ENCODE measurements around the gene GGA1.
"Not testable (repeated sequence)": the region's sequence is repeated elsewhere in the genome, so short reads cannot be mapped to it uniquely, and the experiment has no call there.

Gene GGA1

DNA sequence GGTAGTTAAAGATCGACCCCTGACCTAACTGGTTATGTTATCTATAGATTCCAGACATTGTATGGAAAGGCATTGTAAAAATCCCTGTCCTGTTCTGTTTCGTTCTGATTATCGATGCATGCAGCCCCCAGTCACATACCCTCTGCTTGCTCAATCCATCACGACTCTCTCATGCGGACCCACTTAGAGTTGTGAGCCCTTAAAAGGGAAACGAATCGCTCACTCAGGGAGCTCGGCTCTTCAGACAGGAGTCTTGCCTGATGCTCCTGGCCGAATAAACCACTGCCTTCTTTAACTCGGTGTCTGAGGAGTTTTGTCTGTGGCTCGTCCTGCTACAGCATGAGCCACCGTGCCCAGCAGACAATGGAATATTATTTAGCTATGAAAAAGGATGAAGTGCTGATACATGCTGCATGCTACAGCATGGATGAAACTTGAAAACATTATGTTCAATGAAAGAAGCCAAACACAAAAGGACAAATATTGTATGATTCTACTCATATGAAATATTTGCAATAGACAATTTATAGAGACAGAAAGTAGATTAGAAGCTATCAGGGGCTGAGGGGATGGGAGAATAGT lies 16.7 kb upstream of the GGA1 start:
- H3K4me3 ChIP-seq (ENCODE audit: low read length), result peak overlapping the region; percentile 9; the same call in 1 of the 2 replicates
- TF ChIP-seq, protein P1, sequence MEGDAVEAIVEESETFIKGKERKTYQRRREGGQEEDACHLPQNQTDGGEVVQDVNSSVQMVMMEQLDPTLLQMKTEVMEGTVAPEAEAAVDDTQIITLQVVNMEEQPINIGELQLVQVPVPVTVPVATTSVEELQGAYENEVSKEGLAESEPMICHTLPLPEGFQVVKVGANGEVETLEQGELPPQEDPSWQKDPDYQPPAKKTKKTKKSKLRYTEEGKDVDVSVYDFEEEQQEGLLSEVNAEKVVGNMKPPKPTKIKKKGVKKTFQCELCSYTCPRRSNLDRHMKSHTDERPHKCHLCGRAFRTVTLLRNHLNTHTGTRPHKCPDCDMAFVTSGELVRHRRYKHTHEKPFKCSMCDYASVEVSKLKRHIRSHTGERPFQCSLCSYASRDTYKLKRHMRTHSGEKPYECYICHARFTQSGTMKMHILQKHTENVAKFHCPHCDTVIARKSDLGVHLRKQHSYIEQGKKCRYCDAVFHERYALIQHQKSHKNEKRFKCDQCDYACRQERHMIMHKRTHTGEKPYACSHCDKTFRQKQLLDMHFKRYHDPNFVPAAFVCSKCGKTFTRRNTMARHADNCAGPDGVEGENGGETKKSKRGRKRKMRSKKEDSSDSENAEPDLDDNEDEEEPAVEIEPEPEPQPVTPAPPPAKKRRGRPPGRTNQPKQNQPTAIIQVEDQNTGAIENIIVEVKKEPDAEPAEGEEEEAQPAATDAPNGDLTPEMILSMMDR (conservative IDR thresholded peaks at IDR 0.05; ENCODE audit: low read length), result no peak

GRCh38 chr22:37594237-37594636 lies 14.4 kb upstream of the GGA1 start:
- DNase-seq (ENCODE audit: low read depth), result no peak
- no peak overlapping the region for H3K4me3 ChIP-seq (ENCODE audit: low read length)
- TF ChIP-seq, protein P1 (conservative IDR thresholded peaks at IDR 0.05; ENCODE audit: low read length), result no peak

More for the DNA sequence above, 16.7 kb upstream of the GGA1 start:
- no peak for DNase-seq (ENCODE audit: low read depth)

- no peak overlapping the region for H3K4me3 ChIP-seq (ENCODE audit: low read length)
- no peak for DNase-seq (ENCODE audit: low read depth)
- TF ChIP-seq, protein P1 (conservative IDR thresholded peaks at IDR 0.05; ENCODE audit: low read length), result no peak
Observed at GRCh38 chr22:37599153-37599552, 9.5 kb upstream of the GGA1 start.

- TF ChIP-seq, protein P1 (conservative IDR thresholded peaks at IDR 0.05; ENCODE audit: low read length), result no peak
- H3K4me3 ChIP-seq (ENCODE audit: low read length), result no peak overlapping the region
- DNase-seq (ENCODE audit: low read depth), result no peak
Observed at GRCh38 chr22:37601203-37601539, 7.5 kb upstream of the GGA1 start.

- no peak overlapping the region for H3K4me3 ChIP-seq (ENCODE audit: low read length)
- DNase-seq (ENCODE audit: low read depth), result peak; percentile 67
- TF ChIP-seq, protein P1 (conservative IDR thresholded peaks at IDR 0.05; ENCODE audit: low read length), result no peak
Observed at GRCh38 chr22:37601540-37602442, 6.8 kb upstream of the GGA1 start.

- not testable (repeated sequence) for DNase-seq (ENCODE audit: low read depth); H3K4me3 ChIP-seq (ENCODE audit: low read length)
Observed at GRCh38 chr22:37602546-37603277, 5.9 kb upstream of the GGA1 start.

GRCh38 chr22:37604074-37604473 lies 4.6 kb upstream of the GGA1 start:
- H3K4me3 ChIP-seq (ENCODE audit: low read length), result no peak overlapping the region
- TF ChIP-seq, protein P1 (conservative IDR thresholded peaks at IDR 0.05; ENCODE audit: low read length), result no peak
- no peak for DNase-seq (ENCODE audit: low read depth)
